Stimulated activated CD8-positive, alpha-beta memory T cell treated with anti-CD3 and anti-CD28 coated beads, Interleukin-12 subunit alpha, Interleukin-12 subunit beta, amount 100 ng/mL, for 4 hours (primary cell): Measurements from ENCODE around the gene TCF7L2.

Experiments
- DNase-seq: peaks from one replicate; pipeline ENCODE4 v3.0.0-alpha.2; 2020; ENCODE audit warnings: low read depth

The TCF7L2 gene

DNA sequence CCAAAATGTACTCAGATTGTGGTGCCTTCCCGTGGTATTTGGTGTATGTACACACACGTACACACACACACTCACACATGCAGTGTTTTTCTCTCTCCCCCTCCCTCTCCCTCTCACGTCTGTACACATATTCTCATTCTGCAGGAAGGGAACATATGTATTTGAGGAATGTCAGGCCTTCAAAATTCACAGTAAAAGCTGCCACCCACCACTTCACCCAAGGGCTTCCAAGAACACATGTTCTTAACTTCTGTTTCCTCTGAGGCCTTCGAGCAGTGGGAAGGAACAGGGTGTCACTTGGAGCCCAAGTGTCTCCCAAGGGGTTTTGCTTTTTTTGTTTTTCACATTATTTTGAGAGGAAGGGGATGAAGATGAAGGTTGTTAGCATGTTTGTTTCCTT, 198.9 kb downstream of the TCF7L2 start:
- no peak for DNase-seq

GRCh38 chr10:113149626-113150025, 199.6 kb downstream of the TCF7L2 start:
- DNase-seq: no peak

DNA sequence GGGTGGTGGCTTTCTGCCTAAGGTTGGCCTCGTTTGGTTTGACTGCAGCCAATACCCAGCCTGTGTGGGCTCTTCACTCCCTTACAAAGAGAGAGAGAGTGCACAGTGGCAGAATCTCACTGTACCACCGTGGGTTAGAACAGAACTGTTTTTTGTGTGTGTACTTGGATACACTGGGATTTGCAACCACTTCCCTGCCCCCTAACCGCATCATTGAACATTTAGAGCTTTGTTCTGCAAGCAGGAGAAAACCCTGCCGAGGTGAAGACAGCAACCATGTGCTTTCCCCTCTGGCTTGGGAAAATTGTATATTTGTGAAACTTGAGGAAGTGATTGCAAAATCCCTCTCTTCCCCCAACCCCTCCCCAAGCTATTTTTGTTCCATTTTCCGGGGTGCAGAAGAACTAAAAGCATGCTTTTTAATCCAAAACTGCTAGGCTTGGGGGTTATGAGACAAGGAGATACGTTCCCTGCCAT, 201.2 kb downstream of the TCF7L2 start:
- DNase-seq: no peak

- no peak for DNase-seq
Observed at GRCh38 chr10:113153493-113154102, 203.6 kb downstream of the TCF7L2 start.

GRCh38 chr10:113157441-113157840, 207.4 kb downstream of the TCF7L2 start:
- DNase-seq: no peak

DNA sequence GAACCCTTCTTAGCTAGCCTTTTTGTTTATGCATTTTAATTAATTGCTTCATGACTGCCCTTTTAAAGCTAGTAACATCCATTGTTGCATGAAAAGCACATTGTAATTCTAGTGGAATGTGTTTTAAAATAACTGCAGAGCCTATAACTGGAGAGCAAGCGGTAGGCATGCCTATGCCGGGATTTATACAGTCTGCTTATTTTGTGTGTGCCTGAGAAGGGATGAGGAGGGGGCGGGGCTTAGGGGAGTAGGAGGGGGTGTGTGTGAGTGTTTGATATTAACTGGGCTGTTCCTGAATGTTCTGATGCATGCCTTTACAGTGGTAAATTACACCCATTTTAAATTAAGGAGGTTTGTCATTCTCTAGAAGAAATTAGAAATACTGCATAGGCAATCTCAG, 208.1 kb downstream of the TCF7L2 start:
- no peak for DNase-seq

DNA sequence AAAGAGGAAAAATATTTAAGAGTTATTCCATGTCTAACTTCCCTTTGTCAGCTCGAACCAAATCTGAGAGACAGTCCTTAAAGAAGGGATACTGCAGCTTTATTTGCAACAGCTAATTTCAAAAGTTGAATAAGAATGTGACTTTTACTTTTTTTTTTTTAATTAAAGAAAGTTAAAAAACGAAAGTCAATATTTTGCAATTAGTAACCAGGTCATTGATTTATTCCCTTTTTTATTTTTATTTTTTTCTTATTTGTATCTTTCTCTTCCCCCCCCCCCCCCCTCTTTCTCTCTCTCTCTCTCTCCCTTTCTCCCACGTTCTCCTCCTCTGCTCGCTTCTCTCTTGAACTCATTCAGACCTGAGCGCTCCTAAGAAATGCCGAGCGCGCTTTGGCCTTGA, 209.5 kb downstream of the TCF7L2 start:
- DNase-seq: no peak

DNA sequence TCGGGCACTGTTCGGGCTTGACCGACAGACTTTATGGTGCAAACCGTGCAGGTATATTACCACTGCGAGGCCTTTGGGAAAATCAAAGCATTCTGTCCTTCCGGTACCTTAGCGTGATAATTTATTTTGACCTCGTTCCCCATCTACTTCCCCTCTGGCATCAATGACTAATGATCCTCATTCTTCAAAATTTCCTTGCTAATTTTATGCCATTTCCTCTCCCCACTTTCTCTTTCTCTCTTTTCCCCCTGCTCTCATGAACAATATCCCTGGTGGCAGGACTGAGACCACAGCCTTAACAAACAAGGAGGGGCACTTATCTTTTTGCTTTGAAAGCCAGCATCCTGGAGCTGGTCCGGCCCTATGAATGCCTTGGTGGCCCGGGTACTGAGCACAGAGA, 210.6 kb downstream of the TCF7L2 start:
- DNase-seq: no peak

DNA sequence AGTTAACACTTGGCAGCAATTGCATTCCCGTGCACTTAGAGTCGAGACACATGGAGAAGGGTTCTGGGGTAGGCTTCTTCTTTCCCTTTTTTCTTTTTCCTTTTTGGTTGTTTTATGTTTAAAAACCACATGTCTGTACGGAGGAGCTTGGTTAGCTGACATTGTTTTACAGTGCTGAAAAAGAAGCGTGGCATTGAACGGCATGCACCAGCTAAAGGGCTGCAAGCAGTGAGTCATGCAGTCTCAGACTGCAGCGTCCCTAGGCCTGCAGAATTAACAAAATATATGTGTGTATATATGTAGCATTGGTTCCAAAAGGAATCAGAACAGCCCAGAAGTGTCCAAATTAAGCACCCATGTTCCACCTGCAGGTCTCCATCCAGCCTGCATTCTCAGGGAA, 211.0 kb downstream of the TCF7L2 start:
- DNase-seq: no peak

DNA sequence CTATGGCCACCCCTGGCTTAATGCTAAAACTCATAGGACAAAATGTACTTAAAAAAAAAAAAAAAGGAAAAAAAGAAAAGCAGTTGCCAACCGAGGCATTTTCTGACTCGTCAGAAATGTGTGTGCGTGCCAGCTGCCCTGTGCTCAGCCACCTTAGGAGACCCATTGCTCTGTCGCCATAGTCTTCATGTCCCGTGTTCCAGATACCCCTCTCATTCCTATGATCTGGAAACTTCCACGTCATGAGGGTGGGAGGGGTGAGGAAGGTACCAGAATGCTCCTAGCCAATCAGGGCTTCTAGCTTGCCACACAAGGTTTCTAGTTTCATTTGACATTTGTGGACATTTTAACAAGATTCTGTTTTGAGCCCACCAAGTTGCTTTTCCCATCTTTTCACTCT, 212.9 kb downstream of the TCF7L2 start:
- DNase-seq: no peak

GRCh38 chr10:113165673-113166072, 215.6 kb downstream of the TCF7L2 start:
- DNase-seq: no peak

- DNase-seq: no peak
Observed at GRCh38 chr10:113167702-113168101, 217.7 kb downstream of the TCF7L2 start.

- DNase-seq: no peak
Observed at GRCh38 chr10:113168584-113168983, 218.5 kb downstream of the TCF7L2 start.

GRCh38 chr10:113169111-113169510, 219.1 kb downstream of the TCF7L2 start:
- DNase-seq: no peak

DNA sequence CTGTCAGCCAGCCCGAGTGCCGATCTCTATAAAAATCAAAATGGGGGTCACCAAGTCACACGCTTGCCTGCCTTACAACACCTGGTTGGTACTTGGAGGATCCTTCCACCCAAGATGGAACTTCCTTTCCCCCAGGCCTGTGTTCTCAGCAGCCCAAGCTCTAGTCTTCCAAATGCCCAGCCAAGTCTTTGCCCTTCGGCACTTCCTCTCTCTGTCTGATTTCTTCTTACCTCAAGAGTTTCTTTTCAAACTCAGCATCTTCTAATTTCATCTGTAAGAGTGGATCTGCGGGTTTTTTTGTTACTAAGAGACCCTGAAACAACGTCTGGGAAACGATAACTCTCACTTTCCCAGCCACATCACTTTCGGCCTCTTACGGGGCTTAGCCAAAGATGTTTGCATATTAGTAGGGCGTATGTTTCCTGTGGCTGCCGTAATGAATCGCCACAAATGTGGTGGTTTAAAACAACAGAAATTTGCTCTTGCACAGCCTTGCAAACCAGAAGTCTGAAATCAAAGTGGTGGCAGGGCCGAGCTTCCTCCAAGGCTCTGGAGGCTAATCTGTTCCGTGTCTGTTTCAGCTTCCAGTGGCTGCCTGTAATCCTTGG, 219.9 kb downstream of the TCF7L2 start:
- DNase-seq: no peak

DNA sequence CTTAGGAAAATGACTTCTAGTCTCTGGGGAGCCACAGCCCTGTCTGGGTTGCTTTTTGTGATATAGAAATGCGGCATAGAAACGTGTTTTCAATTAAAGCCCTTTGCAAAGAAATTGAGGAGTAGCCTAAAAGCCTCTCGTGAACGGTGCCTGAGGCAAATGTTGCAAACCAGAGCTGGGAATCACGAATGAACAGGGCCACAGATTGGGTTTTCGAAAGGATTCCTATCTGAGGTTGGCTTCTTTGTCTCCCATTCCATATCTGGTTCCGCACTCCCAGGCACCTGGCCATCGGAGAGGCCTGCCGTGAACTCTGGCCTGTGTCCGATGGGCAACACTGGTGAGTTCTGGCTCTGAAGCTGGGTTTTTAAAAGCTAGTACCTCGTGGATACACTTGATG, 221.6 kb downstream of the TCF7L2 start:
- no peak for DNase-seq

DNA sequence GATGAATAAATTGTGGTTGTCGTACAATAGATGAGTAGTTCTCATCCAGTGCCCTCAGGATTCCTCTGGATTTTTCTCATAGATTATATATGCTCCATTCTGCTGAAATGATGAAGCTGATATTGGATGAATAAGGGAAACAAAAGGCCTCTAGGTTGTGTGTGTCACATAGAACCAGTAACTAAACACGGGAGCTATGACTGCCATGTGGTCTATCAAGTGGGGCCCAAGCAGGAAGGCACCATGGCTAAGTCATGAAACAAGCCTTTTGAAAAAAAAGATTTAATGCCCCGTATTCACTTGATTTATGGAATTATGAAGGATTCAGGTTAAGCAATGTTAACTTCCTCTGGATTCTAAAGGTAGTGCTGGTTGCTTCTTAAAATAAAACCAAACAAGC, 225.1 kb downstream of the TCF7L2 start:
- no peak for DNase-seq

GRCh38 chr10:113175756-113176651, 226.0 kb downstream of the TCF7L2 start:
- no peak for DNase-seq

GRCh38 chr10:113176652-113177155, 226.7 kb downstream of the TCF7L2 start:
- no peak for DNase-seq

GRCh38 chr10:113177156-113177935, 227.3 kb downstream of the TCF7L2 start:
- no peak for DNase-seq

DNA sequence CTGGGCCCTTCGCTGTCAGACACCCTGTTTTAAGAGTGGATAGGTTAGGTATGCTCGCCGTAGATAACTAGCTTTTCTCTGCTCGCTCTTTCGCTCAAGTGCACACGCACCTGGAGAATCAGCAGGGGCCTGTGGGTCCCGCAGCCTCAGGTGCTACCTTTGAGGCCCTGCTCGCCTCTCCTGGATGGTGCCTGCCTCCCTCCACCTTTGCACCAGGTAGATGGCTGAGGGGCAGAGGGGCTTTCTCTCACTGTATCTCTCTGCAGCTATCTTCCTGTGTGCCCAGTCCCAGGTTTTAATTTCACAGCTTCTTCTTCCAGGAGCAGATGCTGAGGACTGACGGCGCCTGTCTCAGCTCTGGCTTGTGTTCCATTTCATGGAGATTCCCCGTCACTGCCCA, 227.9 kb downstream of the TCF7L2 start:
- DNase-seq: no peak

DNA sequence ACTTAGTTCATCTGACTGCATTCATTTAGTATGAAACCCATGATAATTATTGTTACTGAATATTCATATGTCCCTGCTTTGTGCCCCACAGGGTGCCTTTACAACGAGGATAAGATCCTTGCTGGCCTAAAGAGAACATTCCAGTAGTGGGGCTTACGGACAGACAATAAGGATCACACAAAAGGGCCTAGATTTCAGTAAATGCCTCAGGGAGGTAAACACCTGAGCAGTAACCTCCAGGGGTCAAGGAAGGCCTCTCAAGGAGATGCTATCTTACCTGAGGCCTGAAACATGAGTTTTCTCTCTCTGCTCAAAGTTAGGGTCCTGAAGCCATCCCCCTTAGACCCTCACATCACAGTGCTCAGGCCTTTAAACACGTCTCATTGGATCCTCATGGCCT, 228.7 kb downstream of the TCF7L2 start:
- DNase-seq: no peak
